Measurements from ENCODE around the gene GPA33. TPM values are rescaled to one million over a fixed set of nuclear protein-coding genes. Genes with fewer than 3 reads are reported as not detected.
A peak's percentile ranks its signal among the peaks of the same experiment; 100 is the strongest.

GPA33 gene
- total RNA-seq, 1 experiment from 2014 or later: not detected

- no peak overlapping the region for H2AFZ ChIP-seq (ENCODE audit: low read length)
Measured at GRCh38 chr1:167137793-167138510, 47.8 kb upstream of the GPA33 start.

More at GRCh38 chr1:167137793-167138510, 47.8 kb upstream of the GPA33 start:
- no peaks in the 10 kb centered on the region for H3K79me1 ChIP-seq (ENCODE audit: insufficient read depth, low read depth, low read length, poor library complexity, severe bottlenecking)
- H4K20me1 ChIP-seq (ENCODE audit: control insufficient read depth, insufficient read depth, insufficient read length): no peaks in the 10 kb centered on the region
- H3K27ac ChIP-seq (ENCODE audit: insufficient read length, low read depth, low read length): no peak overlapping the region
- H3K23ac ChIP-seq (ENCODE audit: insufficient read length, low read depth, low read length): no peak overlapping the region
- H4K8ac ChIP-seq (replicated peaks; ENCODE audit: insufficient read length, low read depth, low read length): no peak overlapping the region
- no peak overlapping the region for H4K5ac ChIP-seq (ENCODE audit: insufficient read length, low read depth, low read length)
- H2BK5ac ChIP-seq (ENCODE audit: insufficient read length, low read length): no peak overlapping the region
- Mint-ChIP-seq H3K27me3 (ENCODE audit: low read depth) (peaks cover 1% of the 10 kb centered on the region; the same call in 1 of the 2 replicates), H3K36me3 (ENCODE audit: insufficient read depth in 1 of 3, low read depth in 3 of 3) (peaks cover 0 to 8% (median 4%) of the 10 kb centered on the region in 3 experiments; a peak in 3 of 7 replicates), H3K9me3 (peaks cover 4 to 8% of the 10 kb centered on the region in 2 experiments; a peak in 4 of 5 replicates), H3K4me3 (no peak overlapping the region; a peak in 1 of 5 replicates), H3K27ac (peak overlapping the region; percentile 40 to 60 (median 45); a peak in 4 of 7 replicates), H3K4me1 (peaks cover 45 to 51% of the 10 kb centered on the region in 2 experiments)
- H3K4me2 ChIP-seq (ENCODE audit: insufficient read depth, insufficient read length, low read length): no peak overlapping the region
- H4K91ac ChIP-seq (ENCODE audit: insufficient read length, low read depth, low read length): no peak overlapping the region
- H3K23me2 ChIP-seq (ENCODE audit: insufficient read length, low read depth, low read length, poor library complexity, severe bottlenecking): no peaks in the 10 kb centered on the region
- H3K9me3 ChIP-seq (ENCODE audit: control insufficient read depth, low read depth, low read length): no peaks in the 10 kb centered on the region
- no peak overlapping the region for H2AK5ac ChIP-seq (ENCODE audit: insufficient read length, low read length)
- no peak overlapping the region for H3K14ac ChIP-seq (ENCODE audit: insufficient read depth, low read length)
- H3T11ph ChIP-seq (ENCODE audit: low read length): no peak overlapping the region
- H2BK20ac ChIP-seq (ENCODE audit: low read depth, low read length, poor library complexity, severe bottlenecking): no peak overlapping the region
- no CpG with 5 or more reads among the region's 3 CpGs for WGBS (ENCODE audit: extremely low coverage, insufficient read length, low lambda C conversion rate)
- H3K79me2 ChIP-seq (ENCODE audit: insufficient read depth, low read length): no peaks in the 10 kb centered on the region
- H2BK120ac ChIP-seq (ENCODE audit: low read depth, low read length, poor library complexity, severe bottlenecking): no peak overlapping the region
- H3K56ac ChIP-seq (ENCODE audit: insufficient read length, low read depth, low read length): no peak overlapping the region
- H2BK12ac ChIP-seq (ENCODE audit: insufficient read length, low read depth, low read length): no peak overlapping the region
- no peak for DNase-seq
- peaks cover 8% of the 10 kb centered on the region for H3K4me1 ChIP-seq (ENCODE audit: insufficient read depth, low read length)
- H2BK15ac ChIP-seq (ENCODE audit: low read depth, low read length): no peak overlapping the region
- no peak overlapping the region for H3K4ac ChIP-seq (ENCODE audit: low read depth, low read length)
- H3K18ac ChIP-seq (ENCODE audit: insufficient read length, low read depth, low read length): no peak overlapping the region
- no peaks in the 10 kb centered on the region for H3K27me3 ChIP-seq (ENCODE audit: insufficient read depth, low read length)
- H3K9ac ChIP-seq (ENCODE audit: extremely low read depth, insufficient read length, low read length): no peak overlapping the region
- no peak for TF ChIP-seq CTCF (conservative IDR thresholded peaks at IDR 0.05)
